ENCODE data around the gene EXT2.

The EXT2 gene

DNA sequence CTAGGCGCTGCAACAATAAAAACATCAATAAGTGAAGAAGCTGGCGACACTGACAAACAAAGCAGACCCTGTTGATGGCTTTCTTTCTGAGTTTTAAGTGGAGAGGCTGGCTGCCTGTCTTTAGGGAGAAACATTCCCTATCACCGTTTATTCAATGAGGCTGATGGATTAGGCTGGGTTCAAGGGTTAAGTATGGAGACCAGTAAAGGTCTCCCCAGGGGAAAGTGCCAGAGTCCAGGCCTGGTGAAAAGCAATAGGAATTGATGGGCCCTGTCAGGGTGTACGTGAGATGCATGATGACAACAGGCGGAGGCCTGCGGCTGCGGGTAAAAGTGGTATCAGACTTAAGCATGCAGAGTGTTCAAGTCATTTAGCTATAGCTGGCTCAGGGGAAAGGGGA lies 111.8 kb downstream of the EXT2 start:
- no peak for DNase-seq

GRCh38 chr11:44208976-44209603 lies 113.6 kb downstream of the EXT2 start:
- DNase-seq: no peak

DNA sequence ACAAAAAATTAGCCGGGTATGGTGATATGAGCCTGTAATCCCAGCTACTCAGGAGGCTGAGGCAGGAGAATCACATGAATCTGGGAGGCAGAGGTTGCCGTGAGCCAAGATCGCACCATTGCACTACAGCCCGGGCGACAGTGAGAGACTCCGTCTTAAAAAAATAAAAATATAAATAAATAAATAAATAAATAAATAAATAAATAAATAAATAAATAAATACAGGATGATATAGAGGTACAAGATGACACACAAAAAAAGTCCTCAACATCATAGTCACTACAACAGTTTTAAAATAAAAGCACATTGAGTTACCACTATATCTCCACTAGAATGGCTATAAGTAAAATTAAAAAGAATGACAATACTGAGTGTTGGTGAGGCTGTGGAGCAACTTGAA lies 116.7 kb downstream of the EXT2 start:
- no peak for DNase-seq

- no peak for DNase-seq
These were observed 117.7 kb downstream of the EXT2 start for GRCh38 chr11:44213148-44213547.

- DNase-seq: no peak
These were observed 122.0 kb downstream of the EXT2 start for GRCh38 chr11:44217432-44217831.

- DNase-seq: no peak
These were observed 124.6 kb downstream of the EXT2 start for GRCh38 chr11:44219830-44220796.

- DNase-seq: no peak
These were observed 126.0 kb downstream of the EXT2 start for GRCh38 chr11:44221456-44221855.

GRCh38 chr11:44221992-44222391 lies 126.5 kb downstream of the EXT2 start:
- DNase-seq: no peak

- no peak for DNase-seq
These were observed 127.8 kb downstream of the EXT2 start for GRCh38 chr11:44223238-44223637.

- DNase-seq: no peak
These were observed 129.5 kb downstream of the EXT2 start for GRCh38 chr11:44224867-44225501.

DNA sequence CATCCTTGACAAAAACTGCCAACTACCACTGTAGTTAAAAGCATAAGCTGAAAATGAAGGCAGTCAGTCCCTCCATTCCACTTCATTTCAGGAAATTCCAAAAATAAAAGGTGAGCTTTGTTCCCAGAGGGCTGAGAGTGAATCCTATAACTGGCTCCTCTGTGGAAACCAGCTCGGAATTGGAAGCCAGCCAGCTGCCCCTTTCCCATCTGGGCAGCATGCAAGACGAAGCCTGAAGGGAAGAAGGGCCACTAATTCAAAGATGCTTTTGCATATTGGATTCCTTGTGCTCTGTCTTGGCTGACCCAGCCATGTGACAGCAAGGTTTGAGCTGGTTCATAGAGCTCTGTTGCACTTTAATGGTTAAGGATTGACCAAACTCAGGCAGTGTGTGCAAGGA lies 131.0 kb downstream of the EXT2 start:
- no peak for DNase-seq

- DNase-seq: no peak
These were observed 131.5 kb downstream of the EXT2 start for GRCh38 chr11:44226945-44227344.

DNA sequence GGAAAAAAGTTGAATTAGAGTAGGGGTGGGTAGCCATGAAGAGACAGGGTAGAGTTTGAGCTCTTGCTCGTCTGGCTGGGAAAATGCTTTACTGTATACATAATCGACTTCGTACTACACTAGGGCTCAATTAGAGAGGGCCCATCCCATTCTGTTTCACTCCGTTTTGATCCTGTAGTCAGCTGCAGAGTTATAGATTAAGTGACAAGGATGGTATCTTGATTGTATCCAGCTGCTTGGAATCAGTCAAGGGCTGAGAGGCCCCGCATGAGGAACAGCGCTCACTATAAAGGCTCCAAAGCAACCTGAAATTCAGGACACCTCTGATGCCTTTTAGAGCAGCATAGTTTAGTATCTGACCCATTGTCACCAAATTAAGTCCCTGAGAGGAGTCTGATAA lies 132.9 kb downstream of the EXT2 start:
- no peak for DNase-seq

GRCh38 chr11:44229098-44229497 lies 133.6 kb downstream of the EXT2 start:
- no peak for DNase-seq

GRCh38 chr11:44229624-44230023 lies 134.1 kb downstream of the EXT2 start:
- DNase-seq: no peak

GRCh38 chr11:44235765-44236201 lies 140.3 kb downstream of the EXT2 start:
- DNase-seq: no peak

- no peak for DNase-seq
These were observed 140.8 kb downstream of the EXT2 start for GRCh38 chr11:44236296-44236695.

- no peak for DNase-seq
These were observed 141.7 kb downstream of the EXT2 start for GRCh38 chr11:44237156-44237555.

GRCh38 chr11:44241851-44242250 lies 146.4 kb downstream of the EXT2 start:
- no peak for DNase-seq

DNA sequence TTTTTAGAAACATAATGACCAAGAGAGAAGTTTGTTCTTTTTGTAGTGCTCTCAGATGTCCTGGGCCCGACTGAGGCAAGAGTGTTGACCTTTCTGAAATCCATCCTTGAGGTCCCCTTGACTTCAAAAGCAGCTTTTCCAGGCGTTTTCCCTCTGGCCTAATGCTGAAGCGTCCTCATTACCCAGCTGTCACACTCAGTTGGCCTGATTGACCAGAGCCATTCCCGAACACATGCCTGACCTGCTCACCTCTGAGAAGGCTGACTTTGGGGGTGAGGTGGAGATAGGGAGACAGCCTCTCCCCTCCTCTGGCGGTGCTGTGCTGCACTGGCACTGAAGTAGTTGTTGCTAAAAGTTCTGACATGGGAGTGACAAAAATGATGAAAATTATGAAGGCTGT lies 147.6 kb downstream of the EXT2 start:
- DNase-seq: no peak

DNA sequence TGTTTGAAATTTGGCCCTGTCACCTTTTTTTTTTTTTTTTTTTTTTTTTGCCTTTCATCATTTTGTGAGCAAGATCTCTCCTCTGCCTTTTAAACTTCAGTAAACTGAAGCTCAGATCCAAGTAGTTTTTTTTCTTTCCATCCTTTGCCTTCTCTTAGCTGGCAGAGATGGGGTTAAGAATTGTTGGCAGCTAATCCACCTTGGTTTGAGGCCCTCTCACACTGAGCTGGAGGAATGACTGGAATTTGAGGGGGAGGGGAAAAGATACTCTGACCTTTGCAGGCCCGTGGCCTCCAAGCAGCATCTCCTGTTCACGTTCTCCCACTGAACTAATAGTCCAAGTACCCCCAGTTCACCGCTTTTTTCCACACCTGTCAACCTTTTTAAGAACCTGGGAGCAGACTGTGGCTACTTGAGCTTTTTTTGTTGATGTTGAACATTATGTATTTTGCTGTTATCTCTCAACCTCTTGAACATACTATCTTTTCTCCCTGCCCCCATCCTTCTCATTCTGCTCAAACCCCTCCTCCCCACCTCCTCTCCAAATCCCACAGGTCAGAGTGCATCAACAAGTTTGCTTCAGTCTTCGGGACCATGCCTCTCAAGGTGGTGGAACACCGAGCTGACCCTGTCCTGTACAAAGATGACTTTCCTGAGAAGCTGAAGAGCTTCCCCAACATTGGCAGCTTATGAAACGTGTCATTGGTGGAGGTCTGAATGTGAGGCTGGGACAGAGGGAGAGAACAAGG lies 148.3 kb downstream of the EXT2 start:
- DNase-seq: peak; percentile 16 to 24

- no peak for DNase-seq
These were observed 149.3 kb downstream of the EXT2 start for GRCh38 chr11:44244639-44245310.
